NCI-H2171 treated with DMSO at 0.1 percent for 48 hours (cell line): ENCODE data around the gene SIRPA.

Experiments used
- DNase-seq: peaks from one replicate; lab custom pipeline; 2025; lab: John Stamatoyannopoulos, UW

The SIRPA gene

GRCh38 chr20:1933465-1933870, 38.3 kb downstream of the SIRPA start:
- DNase-seq = no peak

- DNase-seq = no peak
Measured at GRCh38 chr20:1934156-1934555, 38.9 kb downstream of the SIRPA start.

- DNase-seq = no peak
Measured at GRCh38 chr20:1934721-1935573, 39.7 kb downstream of the SIRPA start.

GRCh38 chr20:1935696-1936366, 40.6 kb downstream of the SIRPA start:
- no peak for DNase-seq

GRCh38 chr20:1937316-1937976, 42.2 kb downstream of the SIRPA start:
- DNase-seq = no peak

GRCh38 chr20:1938464-1939269, 43.5 kb downstream of the SIRPA start:
- DNase-seq = no peak

- no peak for DNase-seq
Measured at GRCh38 chr20:1939270-1939595, 44.0 kb downstream of the SIRPA start.

- DNase-seq = no peak
Measured at GRCh38 chr20:1940581-1940980, 45.4 kb downstream of the SIRPA start.

- no peak for DNase-seq
Measured at GRCh38 chr20:1941226-1941625, 46.0 kb downstream of the SIRPA start.

GRCh38 chr20:1942061-1942460, 46.9 kb downstream of the SIRPA start:
- no peak for DNase-seq

GRCh38 chr20:1942486-1943274, 47.5 kb downstream of the SIRPA start:
- no peak for DNase-seq

- DNase-seq = no peak
Measured at GRCh38 chr20:1943275-1944002, 48.2 kb downstream of the SIRPA start.

GRCh38 chr20:1944345-1945091, 49.3 kb downstream of the SIRPA start:
- no peak for DNase-seq

- DNase-seq = no peak
Measured at GRCh38 chr20:1945134-1945618, 50.0 kb downstream of the SIRPA start.

- no peak for DNase-seq
Measured at GRCh38 chr20:1945660-1946059, 50.5 kb downstream of the SIRPA start.

- DNase-seq = no peak
Measured at GRCh38 chr20:1946442-1946761, 51.2 kb downstream of the SIRPA start.

GRCh38 chr20:1946762-1947534, 51.7 kb downstream of the SIRPA start:
- peak; percentile 94 for DNase-seq

GRCh38 chr20:1947535-1947846, 52.3 kb downstream of the SIRPA start:
- no peak for DNase-seq

- peak; percentile 56 for DNase-seq
Measured at GRCh38 chr20:1949347-1950100, 54.3 kb downstream of the SIRPA start.
